Activated T-cell treated with anti-CD3 and anti-CD28 coated beads for 4 hours (primary cell): Measurements from ENCODE around the gene IRX4.
"Not testable (repeated sequence)": the region's sequence is repeated elsewhere in the genome, so short reads cannot be mapped to it uniquely, and the experiment has no call there.

Source experiments
- DNase-seq: peaks from one replicate; pipeline ENCODE4 v3.0.0-alpha.2; 2020

Gene IRX4

GRCh38 chr5:1876660-1877064 lies 6.1 kb downstream of the IRX4 start:
- no peak for DNase-seq

GRCh38 chr5:1875843-1876659 lies 6.7 kb downstream of the IRX4 start:
- no peak for DNase-seq

- no peak for DNase-seq
These were observed 7.4 kb downstream of the IRX4 start for GRCh38 chr5:1875281-1875842.

- DNase-seq = no peak
These were observed 7.9 kb downstream of the IRX4 start for GRCh38 chr5:1874771-1875220.

- no peak for DNase-seq
These were observed 8.4 kb downstream of the IRX4 start for GRCh38 chr5:1874348-1874747.

GRCh38 chr5:1873243-1873959 lies 9.3 kb downstream of the IRX4 start:
- DNase-seq = no peak

GRCh38 chr5:1871441-1871840 lies 11.3 kb downstream of the IRX4 start:
- no peak for DNase-seq

GRCh38 chr5:1870435-1871272 lies 12.1 kb downstream of the IRX4 start:
- not testable (repeated sequence) for DNase-seq

- DNase-seq = no peak
These were observed 13.7 kb downstream of the IRX4 start for GRCh38 chr5:1868886-1869475.

GRCh38 chr5:1867815-1868143 lies 14.9 kb downstream of the IRX4 start:
- DNase-seq = no peak

- DNase-seq = no peak
These were observed 15.5 kb downstream of the IRX4 start for GRCh38 chr5:1867114-1867814.

GRCh38 chr5:1865948-1866347 lies 16.8 kb downstream of the IRX4 start:
- no peak for DNase-seq

GRCh38 chr5:1865486-1865885 lies 17.2 kb downstream of the IRX4 start:
- no peak for DNase-seq

GRCh38 chr5:1864896-1865440 lies 17.8 kb downstream of the IRX4 start:
- DNase-seq = no peak

- no peak for DNase-seq
These were observed 21.8 kb downstream of the IRX4 start for GRCh38 chr5:1860949-1861348.

GRCh38 chr5:1860021-1860610 lies 22.6 kb downstream of the IRX4 start:
- DNase-seq = no peak

GRCh38 chr5:1859099-1859498 lies 23.6 kb downstream of the IRX4 start:
- no peak for DNase-seq

- DNase-seq = no peak
These were observed 24.3 kb downstream of the IRX4 start for GRCh38 chr5:1858436-1858835.

- DNase-seq = no peak
These were observed 25.5 kb downstream of the IRX4 start for GRCh38 chr5:1857256-1857600.

- DNase-seq = no peak
These were observed 26.0 kb downstream of the IRX4 start for GRCh38 chr5:1856596-1857255.

GRCh38 chr5:1855596-1855995 lies 27.1 kb downstream of the IRX4 start:
- DNase-seq = no peak
